ENCODE results near the gene TMEM51. TPM values are rescaled to one million over a fixed set of nuclear protein-coding genes. Genes with fewer than 3 reads are reported as not detected.

The TMEM51 gene
- total RNA-seq, 2 donors from 2014 or later = 26.5 to 36.9 TPM

GRCh38 chr1:15146142-15146680 lies 7.3 kb upstream of the TMEM51 start:
- H3K9me3 ChIP-seq = no peaks in the 10 kb centered on the region
- intact Hi-C loops (cut with DNase I) = no loop called here
- peaks cover 84% of the 10 kb centered on the region for H3K4me1 ChIP-seq
- no peak for TF ChIP-seq CTCF (IDR thresholded peaks at IDR 0.05)
- TF ChIP-seq POLR2A (IDR thresholded peaks at IDR 0.05) = peak in 1 of 3 donors; percentile 32
- no peaks in the 10 kb centered on the region for H3K36me3 ChIP-seq (replicated peaks in 1 of 2; ENCODE audit: insufficient read depth in 1 of 2, low read depth in 2 of 2)
- 31 to 46% methylated on average over 4 of the region's 4 CpGs for WGBS, 2 donors
- peak; percentile 49 for ATAC-seq
- no peaks in the 10 kb centered on the region for H3K27me3 ChIP-seq
- H3K4me3 ChIP-seq = no peak overlapping the region
- peak; percentile 71 to 85 (median 83) for DNase-seq
- H3K27ac ChIP-seq = peak overlapping the region; percentile 64 to 83 (median 74)

- intact Hi-C loops (cut with DNase I) = no loop called here
- Histone ChIP-seq H3K27me3 (no peaks in the 10 kb centered on the region), H3K9me3 (no peaks in the 10 kb centered on the region), H3K4me3 (no peak overlapping the region), H3K36me3 (replicated peaks in 1 of 2; ENCODE audit: insufficient read depth in 1 of 2, low read depth in 2 of 2) (no peaks in the 10 kb centered on the region), H3K4me1 (peaks cover 86% of the 10 kb centered on the region), H3K27ac (peak overlapping the region; percentile 64 to 83 (median 74))
- DNase-seq (peak; percentile 46 to 70 (median 54)), ATAC-seq (no peak)
- TF ChIP-seq CTCF (IDR thresholded peaks at IDR 0.05) (no peak), POLR2A (IDR thresholded peaks at IDR 0.05) (no peak)
- 19 to 35% methylated on average over 2 to 4 of the region's 4 CpGs for WGBS, 2 donors
These were observed 6.6 kb upstream of the TMEM51 start for GRCh38 chr1:15146971-15147376.

GRCh38 chr1:15148004-15148403 lies 5.5 kb upstream of the TMEM51 start:
- H3K9me3 ChIP-seq = no peaks in the 10 kb centered on the region
- H3K27ac ChIP-seq = peak overlapping the region; percentile 29 to 76 (median 68)
- ATAC-seq = no peak
- 82 to 84% methylated on average over 6 of the region's 6 CpGs for WGBS, 2 donors
- TF ChIP-seq POLR2A (IDR thresholded peaks at IDR 0.05) (no peak), CTCF (IDR thresholded peaks at IDR 0.05) (no peak)
- intact Hi-C loops (cut with DNase I) = no loop called here
- no peak overlapping the region for H3K4me3 ChIP-seq
- no peaks in the 10 kb centered on the region for H3K36me3 ChIP-seq (replicated peaks in 1 of 2; ENCODE audit: insufficient read depth in 1 of 2, low read depth in 2 of 2)
- H3K27me3 ChIP-seq = no peaks in the 10 kb centered on the region
- H3K4me1 ChIP-seq = peaks cover 80% of the 10 kb centered on the region
- no peak for DNase-seq

- ATAC-seq = no peak
- DNase-seq = no peak
- Histone ChIP-seq H3K27ac (peak overlapping the region; percentile 29 to 76 (median 68)), H3K4me3 (no peak overlapping the region), H3K9me3 (no peaks in the 10 kb centered on the region), H3K36me3 (replicated peaks in 1 of 2; ENCODE audit: insufficient read depth in 1 of 2, low read depth in 2 of 2) (no peaks in the 10 kb centered on the region), H3K4me1 (peaks cover 76% of the 10 kb centered on the region), H3K27me3 (no peaks in the 10 kb centered on the region)
- WGBS, 2 donors = 71 to 80% methylated on average over 9 of the region's 9 CpGs
- TF ChIP-seq CTCF (IDR thresholded peaks at IDR 0.05) (no peak), POLR2A (IDR thresholded peaks at IDR 0.05) (no peak)
- intact Hi-C loops (cut with DNase I) = no loop called here
These were observed 5.1 kb upstream of the TMEM51 start for GRCh38 chr1:15148475-15148874.

- Histone ChIP-seq H3K4me3 (no peak overlapping the region), H3K4me1 (peaks cover 76% of the 10 kb centered on the region), H3K27ac (peak overlapping the region; percentile 2 to 76 (median 68)), H3K9me3 (no peaks in the 10 kb centered on the region), H3K36me3 (replicated peaks in 1 of 2; ENCODE audit: insufficient read depth in 1 of 2, low read depth in 2 of 2) (no peaks in the 10 kb centered on the region), H3K27me3 (no peaks in the 10 kb centered on the region)
- intact Hi-C loops (cut with DNase I) = no loop called here
- whole genome bisulfite sequencing, 2 donors = 0% methylated on average over 1 of the region's 1 CpG
- ATAC-seq (no peak), DNase-seq (no peak)
- TF ChIP-seq CTCF (IDR thresholded peaks at IDR 0.05) (no peak), POLR2A (IDR thresholded peaks at IDR 0.05) (no peak)
These were observed 4.6 kb upstream of the TMEM51 start for GRCh38 chr1:15148941-15149340.

Measured in body of pancreas (tissue), 4 donors.